GM19467 (cell line): Measurements from ENCODE around the gene GBE1.

ENCODE experiments used
- ATAC-seq: cut with Tn5 transposase; IDR thresholded peaks from one replicate; pipeline ENCODE4 v1.9.1; 2021; ENCODE audit warnings: mild to moderate bottlenecking, moderate library complexity; ENCODE audit not compliant: unreplicated experiment

GBE1 gene

DNA sequence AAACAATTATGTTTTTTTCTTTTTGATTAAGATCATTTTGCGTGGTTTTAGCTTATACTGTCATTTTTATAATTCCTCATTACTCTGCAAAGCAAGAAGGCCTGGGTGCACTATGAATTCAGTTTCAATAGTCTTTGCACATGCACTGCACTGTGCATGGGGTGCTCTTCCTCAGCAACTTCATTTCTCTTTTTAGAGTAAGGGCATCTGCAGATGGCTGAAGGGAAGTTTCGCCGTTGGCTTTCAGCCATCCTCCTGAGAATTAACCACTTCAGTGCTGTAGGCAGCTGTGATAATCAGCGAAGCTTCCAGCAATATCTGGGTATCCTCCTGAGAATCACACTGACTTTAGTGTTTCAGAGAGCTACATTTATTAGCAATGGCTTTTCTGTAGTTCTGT is 284.8 kb downstream of the GBE1 start:
- no peak for ATAC-seq

DNA sequence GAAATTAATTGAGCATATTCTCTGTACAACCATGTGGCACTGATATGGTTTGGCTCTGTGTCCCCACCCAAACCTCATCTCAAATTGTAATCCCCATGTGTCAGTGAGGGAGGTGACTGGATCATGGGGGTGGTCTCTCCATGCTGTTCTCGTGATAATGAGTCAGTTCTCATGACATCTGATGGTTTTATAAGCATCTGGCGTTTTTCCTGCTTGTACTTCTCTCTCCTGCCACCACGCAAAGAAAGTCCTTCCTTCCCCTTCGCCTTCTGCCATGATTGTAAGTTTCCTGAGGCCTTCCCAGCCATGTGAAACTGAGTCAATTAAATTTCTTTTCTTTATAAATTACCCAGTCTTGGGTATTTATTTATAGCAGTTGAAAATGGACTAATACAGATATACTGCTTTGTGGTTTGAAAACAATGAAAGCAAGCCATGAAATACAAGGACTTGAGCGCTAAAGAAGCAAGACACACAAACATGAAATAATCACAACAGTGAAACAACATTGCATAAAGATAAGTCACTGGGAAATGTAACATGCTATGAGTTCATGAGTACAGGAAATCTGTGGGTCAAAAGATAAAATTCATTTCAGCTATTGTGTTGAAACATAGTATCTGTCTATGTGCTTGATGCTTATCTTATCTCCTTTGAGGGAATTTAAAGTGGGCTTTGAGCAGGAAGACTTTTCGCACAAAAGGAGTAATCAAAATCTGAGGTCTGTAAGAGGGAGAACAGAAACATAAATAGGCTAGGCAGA is 288.7 kb downstream of the GBE1 start:
- no peak for ATAC-seq

DNA sequence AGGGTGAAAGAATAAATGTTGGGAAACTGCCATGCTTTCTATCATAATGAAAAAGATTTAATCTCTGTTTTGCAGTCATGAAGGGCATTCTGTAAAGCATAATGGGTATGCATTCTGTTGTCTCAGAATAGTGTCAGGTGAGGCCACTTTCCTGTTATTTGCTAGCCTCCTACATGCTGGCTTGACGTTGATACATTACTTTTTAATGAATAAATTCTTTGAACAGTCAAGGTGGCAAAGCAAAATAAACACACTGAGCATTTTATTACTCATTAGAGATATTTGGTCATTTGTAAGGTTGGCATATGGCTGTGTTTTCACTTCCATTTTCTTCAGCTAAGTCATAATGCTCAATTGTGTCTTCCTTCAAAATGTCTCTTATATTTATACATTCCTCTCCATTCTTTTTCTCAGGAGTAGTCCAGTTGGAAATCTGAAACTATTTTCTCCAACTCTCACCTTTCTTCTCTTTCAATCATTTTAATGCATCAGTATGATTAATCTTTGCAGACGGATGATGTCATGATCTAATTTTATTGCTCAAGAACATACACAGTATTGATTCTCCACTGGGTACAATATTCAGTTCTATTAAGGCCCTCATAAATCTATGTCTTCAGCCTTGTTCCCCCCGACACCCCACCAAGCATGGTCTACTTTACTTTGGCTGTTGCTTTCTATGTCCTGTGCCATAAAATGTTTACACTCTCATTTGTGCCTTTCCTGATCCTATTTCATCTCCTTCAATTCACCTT is 290.7 kb downstream of the GBE1 start:
- ATAC-seq: no peak

DNA sequence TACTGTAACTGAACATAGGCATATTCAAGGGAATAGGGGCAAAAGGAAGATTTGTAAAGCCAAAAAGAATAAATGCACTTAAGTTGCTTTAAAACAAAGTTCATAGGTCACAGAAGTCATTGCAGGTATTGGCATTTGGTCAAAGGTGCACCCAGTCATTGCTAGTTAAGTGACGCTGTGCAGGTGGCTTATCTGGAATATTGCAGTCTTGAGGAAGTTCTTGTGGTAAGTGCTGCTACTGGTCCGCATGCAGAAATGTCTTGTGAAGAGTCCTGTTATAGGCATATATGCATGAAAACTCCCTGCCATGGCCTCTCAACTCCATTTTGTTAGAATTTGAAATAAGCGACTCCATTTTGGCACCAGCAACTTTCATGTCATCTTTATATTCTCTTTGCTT is 293.1 kb downstream of the GBE1 start:
- no peak for ATAC-seq

DNA sequence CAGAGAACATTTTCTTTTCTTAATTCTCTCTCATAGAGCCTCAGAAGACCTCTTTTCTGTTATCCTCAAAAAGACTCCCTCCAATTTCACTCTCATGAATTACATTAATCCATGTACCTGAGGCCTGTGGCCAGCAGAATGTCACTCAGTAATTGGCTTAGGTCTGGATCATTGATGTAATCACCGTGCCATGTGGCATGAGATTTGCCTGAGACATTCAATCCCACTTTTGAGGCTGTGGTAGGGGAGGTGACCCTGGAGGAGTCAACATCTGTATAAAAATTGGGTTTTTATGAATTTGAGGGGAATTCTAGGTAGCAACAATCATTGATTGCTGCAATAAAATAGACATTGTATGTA is 295.3 kb downstream of the GBE1 start:
- ATAC-seq: no peak

DNA sequence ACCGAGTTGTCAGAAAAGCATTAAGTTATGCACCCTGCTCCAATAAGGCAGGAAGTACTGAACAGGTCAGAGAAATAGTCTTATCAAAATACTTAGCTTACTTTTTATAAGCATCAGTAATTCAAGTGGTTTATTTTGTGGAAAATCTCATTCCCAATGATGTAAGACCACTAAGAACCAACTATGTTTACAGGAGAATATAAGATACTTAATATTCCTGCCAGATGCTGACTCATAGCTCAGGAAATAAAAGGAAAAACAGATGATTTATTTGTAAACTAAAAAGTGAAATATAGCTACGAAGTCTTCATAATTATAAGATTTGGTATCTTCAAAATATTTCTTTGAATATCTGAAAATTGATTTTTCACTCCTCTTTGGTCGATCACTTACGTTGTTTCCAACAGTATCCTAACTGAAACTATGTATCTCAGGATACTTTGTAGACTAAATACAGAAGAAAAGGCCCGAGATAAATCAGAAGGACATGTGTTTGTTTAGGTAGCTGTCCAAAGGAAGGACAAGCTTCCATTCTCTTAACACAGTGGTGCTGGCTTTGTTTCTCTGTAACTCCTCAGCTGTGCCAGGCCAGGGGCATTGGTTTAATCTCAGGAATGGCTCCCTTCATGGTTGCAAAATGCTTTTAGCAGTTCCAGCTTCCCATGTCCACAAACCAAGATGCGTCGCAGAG is 295.8 kb downstream of the GBE1 start:
- no peak for ATAC-seq

DNA sequence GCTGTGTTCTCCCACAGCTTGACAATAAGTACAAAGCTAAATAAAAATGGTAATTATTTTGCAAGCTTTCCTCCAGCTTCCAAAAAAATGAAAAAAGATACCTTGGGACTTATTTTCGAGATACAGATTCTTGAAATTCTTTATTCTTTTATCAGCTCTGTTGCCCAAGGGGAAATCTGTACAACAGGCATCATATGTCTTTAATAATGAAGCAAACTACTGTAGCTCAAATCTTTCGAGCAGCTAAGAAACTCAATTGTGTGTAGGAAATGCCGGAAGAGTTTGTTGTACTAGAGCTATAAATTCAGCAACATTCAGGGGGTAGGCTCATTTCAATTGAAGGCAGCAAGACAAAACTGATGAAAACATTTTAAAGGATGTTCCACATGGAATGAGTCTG is 297.7 kb downstream of the GBE1 start:
- no peak for ATAC-seq

DNA sequence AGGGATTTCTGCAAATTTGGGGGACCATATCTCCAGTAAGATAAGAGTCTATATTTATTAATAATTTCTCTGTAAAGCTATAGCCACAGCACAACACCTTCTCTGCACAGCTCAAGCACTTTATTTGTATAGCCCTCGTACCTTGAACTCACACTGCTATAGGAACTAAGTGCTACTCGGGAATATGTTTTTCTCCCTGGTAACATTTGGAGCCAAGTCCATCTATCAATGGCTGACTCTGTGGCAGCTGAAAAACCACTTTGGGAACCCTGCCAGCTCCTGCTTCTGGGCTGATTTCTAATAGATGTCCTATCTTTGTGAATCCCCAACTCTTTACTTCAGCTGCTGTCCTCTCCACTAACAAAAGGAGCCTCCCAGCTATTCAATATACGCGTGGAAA is 298.5 kb downstream of the GBE1 start:
- ATAC-seq: no peak

DNA sequence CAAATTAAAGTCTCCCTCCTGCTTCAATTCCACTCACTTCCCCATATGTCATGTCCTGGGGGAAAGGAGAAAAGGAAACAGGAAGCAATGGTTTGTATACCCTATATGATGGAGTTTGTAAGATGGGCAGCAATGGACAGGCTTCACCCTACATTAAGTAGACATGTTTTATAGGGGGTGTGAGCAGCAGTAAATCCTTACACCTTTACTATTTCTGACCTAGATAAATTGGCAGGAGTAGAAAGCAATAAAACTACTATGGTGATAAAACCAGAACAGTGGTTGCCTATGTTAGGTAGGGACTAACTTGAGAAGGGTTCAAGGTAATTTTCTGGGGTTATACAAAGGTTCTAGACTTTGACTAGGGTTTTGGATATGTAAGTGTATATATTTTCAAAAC is 301.7 kb downstream of the GBE1 start:
- no peak for ATAC-seq

DNA sequence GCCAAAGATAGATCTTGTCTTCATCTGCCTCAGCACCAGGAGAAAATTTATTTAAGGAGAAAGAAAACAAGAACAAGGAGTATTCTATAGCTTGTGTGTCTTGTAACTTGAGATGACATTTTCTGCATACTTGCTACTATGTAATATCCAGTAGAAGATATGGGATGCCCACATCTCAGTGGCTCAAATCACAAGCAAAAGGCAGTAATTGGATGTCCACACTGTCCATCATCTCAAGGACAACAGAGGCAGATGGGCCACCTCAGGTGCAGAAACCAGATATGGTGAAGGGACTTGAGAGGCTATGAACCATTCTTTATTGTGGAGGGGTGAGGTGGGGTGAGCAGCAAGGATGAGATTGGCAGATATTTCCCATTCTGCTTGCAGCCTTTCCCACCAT is 309.0 kb downstream of the GBE1 start:
- ATAC-seq: no peak

DNA sequence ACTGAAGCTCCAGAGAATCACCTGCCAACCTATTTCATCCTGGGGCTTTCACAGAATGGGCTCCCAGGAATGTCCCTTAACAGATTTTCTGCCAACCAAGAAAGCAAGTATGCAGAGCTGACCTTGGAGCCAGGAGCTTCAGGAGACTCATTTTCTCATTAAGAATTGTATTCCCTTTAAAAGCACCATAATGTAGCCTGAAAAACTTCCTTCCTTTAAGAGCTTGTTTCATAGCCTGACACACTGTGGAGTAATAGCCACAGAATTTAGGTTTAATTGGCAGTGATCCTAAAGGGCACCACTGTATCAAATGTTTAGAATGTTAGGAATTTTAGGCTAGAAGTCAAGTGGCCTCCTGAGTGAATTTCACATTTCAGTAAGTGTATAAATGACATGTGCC is 309.8 kb downstream of the GBE1 start:
- no peak for ATAC-seq

DNA sequence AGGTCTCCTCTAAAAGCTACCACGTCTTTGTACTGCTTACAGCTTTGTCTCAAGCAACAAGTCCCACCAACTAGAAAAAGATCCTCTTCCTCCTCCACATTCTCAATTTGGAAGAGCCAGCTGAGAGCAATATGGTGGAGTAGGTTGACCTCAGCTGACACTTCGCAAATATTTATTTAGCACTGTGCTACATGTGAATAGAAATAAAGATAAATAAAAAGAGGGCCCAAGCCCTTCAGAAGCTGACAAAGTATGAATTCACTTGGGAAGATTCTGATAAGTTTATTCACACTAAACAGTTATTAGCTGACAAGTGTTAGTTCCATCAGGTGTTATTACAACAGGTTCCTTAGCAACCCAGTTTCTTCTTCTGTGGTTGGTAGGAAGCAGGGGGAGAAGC is 310.3 kb downstream of the GBE1 start:
- no peak for ATAC-seq

DNA sequence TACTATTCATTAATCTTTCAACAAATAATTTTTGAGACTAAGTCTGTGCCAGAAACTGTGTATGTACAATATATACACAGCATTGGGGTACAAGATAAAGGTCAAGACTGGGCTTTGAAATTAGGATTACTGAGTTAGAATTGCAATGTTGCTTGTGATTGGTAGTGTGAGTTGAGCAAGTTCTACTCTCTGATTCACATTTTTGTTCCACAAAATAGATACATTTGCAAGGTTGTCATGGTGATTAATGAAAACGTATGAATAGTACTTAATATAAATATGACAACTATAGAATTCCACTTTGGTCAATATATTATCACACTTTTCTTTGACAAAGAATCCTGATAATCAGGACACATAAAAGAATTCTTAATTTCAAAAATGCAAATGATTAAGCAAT is 314.6 kb downstream of the GBE1 start:
- ATAC-seq: no peak

DNA sequence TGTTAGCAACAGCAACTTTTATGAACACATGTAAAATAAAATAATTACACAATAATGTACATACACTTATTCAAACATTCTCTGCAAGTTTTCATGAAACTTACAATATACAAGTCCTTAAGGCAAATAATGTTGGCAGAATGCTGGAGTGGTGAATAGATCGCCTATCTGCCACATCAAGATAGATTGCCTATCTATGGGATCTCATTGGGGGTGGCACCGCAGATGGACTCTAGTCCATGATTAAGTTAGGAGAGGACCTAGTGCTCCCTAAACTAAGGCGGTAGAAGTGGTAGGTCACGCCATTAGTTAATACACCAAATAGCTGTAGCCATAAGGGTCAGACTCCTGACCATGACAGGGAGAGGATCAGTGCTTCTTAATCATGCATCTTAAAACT is 315.7 kb downstream of the GBE1 start:
- no peak for ATAC-seq

DNA sequence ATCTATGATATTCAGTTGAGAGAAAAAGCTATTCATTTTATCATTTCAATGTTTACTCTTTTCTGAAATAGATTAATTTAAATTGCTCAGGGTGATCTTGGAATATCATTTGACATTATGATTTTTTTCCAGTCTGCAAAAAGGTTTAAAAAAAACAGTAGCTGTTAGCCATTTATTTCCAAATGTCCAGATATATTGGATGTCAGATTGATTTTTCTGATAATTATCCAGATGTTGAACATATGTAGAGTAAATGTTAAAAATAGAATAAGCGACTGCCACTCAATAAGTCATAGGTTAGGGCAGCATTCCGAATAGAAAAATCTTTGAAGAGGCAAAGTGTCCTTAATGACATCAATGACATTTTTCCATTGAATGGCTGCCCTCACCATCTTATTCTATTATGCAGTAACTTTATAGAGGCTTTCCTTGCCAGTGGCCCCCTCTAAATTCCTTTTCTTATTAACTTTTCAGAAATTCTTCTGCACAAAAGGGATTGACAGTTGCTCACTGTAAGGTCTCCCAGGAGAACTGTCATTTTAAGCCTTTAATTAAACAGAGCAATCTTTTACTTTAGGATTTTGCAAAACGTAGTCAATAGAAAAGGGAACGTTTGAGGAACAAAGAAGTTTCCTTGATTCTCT is 316.5 kb downstream of the GBE1 start:
- no peak for ATAC-seq

DNA sequence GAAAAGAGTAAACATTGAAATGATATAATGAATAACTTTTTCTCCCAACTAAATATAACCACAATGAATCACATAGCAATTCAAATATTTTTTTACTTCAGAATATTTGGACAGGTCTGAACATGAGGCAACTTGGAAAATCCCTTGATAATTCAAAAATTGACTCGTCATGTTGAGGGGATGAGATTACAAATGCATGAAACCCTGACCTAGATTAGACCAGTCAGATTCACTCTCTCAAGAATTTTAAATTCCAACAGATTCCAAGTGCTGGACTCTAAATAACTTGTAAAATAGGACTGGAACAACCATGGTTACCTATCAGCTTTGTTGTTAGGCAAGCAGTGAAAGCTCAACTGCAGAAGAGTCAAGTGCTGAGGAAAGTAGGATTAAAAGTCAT is 317.5 kb downstream of the GBE1 start:
- ATAC-seq: no peak

DNA sequence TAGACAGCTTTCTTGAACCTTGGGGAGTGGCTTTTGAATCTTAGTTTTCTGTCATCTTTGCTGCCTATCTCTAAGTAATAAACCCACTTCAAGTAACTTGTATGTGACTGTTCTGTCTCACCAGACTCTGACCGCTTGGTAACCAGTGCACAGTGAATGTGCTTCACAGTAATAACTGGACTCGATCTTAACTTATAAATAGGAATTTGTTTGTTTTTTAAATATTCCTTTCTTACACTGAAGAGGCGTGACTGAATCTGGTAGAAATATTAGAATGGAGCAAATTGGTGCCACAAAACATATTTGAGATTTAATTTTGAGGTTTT is 318.0 kb downstream of the GBE1 start:
- ATAC-seq: no peak

DNA sequence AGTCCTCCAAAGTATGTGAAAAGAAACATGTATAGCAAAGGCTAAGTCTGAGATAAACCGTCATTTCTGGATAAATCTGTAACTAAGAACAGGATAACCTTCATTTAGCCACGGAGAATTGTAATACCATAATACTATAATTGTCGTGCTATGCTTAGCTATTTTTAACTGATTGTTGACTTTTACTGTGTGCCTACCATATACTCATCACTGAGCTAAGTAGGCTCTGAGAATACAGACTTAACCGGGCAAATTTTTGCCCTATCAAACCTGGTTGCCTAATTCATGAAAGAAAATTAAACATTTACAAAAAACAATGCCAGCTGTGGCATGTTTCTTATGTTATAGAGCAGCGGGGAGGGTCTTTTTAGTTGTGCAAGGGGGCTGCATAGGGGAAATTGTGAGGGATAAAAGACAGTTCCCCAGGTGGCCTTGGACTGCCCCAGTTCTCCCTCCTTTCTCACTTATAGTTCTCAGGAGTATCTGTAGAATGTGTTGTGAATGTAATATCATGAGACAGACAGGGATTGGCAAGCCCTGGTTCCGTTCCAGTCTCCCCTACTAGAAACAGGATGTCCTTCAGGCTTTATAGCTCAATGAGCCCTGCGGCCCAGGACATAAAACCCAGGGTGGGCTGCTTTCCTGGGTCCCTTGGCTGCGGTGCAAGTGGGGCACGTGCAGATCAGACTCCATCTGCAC is 318.5 kb downstream of the GBE1 start:
- no peak for ATAC-seq

DNA sequence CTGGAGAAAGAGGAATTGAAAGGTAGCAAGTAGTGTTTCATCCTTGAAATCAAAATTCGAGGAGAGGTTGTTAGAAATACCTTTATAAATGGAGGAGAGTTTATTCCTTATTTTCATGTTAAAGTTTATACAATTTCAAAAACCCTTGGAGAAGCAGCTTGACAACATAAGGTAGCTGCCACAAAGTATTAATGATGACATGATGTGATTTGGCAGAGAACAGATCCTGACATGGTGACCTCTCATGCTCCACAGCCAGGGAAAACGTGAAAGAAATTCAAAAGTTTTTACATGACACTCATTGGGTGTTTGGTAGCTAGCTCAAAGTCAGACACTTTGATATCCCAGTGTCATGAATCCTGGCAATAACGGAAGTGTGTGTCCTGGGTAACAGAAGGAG is 320.8 kb downstream of the GBE1 start:
- no peak for ATAC-seq
